Measurements from ENCODE around the gene FAM78A.

FAM78A gene

GRCh38 chr9:131233556-131233955 lies 42.8 kb downstream of the FAM78A start:
- TF ChIP-seq, protein P1, sequence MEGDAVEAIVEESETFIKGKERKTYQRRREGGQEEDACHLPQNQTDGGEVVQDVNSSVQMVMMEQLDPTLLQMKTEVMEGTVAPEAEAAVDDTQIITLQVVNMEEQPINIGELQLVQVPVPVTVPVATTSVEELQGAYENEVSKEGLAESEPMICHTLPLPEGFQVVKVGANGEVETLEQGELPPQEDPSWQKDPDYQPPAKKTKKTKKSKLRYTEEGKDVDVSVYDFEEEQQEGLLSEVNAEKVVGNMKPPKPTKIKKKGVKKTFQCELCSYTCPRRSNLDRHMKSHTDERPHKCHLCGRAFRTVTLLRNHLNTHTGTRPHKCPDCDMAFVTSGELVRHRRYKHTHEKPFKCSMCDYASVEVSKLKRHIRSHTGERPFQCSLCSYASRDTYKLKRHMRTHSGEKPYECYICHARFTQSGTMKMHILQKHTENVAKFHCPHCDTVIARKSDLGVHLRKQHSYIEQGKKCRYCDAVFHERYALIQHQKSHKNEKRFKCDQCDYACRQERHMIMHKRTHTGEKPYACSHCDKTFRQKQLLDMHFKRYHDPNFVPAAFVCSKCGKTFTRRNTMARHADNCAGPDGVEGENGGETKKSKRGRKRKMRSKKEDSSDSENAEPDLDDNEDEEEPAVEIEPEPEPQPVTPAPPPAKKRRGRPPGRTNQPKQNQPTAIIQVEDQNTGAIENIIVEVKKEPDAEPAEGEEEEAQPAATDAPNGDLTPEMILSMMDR (IDR thresholded peaks at IDR 0.05; ENCODE audit: low read depth, low read length) = no peak
- no peak for DNase-seq (ENCODE audit: extremely low read depth, low read depth)

DNA sequence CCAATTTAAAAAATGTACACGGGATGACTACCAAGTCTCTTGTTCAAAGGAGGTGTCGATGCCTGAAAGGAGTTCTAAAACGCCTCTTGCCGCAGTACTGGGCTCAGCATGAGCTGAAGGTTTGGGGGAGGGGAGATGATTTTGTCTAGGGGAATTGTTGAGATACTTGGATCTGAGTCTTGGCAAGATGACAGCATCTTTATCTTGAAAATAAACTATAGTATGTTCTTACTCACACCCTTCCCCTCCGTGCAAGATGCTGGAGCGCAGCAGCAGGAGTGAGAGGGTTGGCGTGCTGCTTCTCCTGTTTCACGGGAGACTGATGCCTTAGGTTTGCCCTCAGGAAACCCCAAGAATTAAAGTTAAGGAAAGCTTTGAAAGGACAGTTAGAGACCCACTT lies 47.3 kb downstream of the FAM78A start:
- TF ChIP-seq, protein P1 (IDR thresholded peaks at IDR 0.05; ENCODE audit: low read depth, low read length) = no peak
- no peak for DNase-seq (ENCODE audit: extremely low read depth, low read depth)

GRCh38 chr9:131227959-131228460 lies 48.3 kb downstream of the FAM78A start:
- TF ChIP-seq, protein P1 (IDR thresholded peaks at IDR 0.05; ENCODE audit: low read depth, low read length) = no peak
- DNase-seq (ENCODE audit: extremely low read depth, low read depth) = no peak

DNA sequence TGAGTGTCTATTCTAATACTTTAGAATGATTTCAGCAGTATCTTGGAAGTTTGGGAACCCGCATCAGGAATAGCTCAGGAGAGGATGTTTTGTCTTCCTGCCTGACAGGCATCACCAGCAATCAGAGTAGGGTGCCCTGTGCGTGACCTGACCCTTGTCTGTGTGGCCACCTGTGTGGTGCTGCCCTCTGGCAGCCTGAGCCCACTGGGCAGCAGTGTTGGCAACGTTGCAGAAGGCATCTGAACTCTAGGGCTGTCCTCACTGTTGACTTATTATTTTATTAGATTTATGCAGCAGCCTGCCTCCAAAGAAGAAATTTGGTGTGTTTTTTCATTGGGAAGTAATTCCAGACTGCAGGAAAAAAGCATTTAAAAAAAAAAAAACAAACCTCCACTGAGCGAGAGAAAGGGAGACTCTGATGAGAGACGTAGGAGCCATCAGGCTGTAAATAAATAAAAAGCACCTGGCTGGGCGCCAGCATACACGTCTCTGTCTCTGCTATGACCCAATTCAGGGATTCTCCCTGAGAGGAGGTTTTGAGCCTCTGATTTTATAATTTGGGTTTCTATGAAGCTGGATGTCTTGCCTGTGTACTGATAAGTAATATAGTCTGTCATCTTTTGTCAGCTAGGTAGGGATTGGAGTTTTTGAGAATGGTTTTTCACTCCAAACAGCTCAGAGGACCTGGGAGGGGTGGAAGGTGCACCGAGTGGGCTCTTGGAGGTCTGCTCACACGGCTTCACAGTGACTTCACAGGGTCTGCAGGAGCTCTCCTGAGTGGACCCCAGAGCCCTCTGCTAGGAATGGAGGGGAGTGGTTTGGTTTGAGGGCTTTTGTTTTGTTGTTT lies 49.0 kb downstream of the FAM78A start:
- TF ChIP-seq, protein P1 (IDR thresholded peaks at IDR 0.05; ENCODE audit: low read depth, low read length) = no peak
- no peak for DNase-seq (ENCODE audit: extremely low read depth, low read depth)

DNA sequence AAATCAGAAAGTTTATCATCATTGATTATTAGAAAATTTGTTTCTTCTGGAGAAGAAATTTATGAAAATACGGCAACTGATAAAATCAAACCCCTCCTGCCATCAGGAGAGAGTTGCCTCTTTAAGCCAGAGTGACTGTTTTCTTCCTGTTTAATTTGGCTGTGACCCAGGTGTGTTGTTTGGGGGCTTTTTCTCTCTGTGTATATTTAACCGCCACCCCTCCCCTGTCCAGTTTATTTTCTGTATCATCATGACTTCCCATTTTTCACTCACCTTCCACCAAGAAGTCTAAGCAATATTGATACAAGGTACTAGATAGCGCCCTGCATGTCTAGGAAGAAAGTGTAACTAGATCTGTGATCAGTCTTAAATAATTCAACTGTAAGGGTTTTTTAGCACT lies 50.1 kb downstream of the FAM78A start:
- TF ChIP-seq, protein P1 (IDR thresholded peaks at IDR 0.05; ENCODE audit: low read depth, low read length) = no peak
- DNase-seq (ENCODE audit: extremely low read depth, low read depth) = no peak

GRCh38 chr9:131222460-131222859 lies 53.9 kb downstream of the FAM78A start:
- TF ChIP-seq, protein P1 (IDR thresholded peaks at IDR 0.05; ENCODE audit: low read depth, low read length) = no peak
- no peak for DNase-seq (ENCODE audit: extremely low read depth, low read depth)

DNA sequence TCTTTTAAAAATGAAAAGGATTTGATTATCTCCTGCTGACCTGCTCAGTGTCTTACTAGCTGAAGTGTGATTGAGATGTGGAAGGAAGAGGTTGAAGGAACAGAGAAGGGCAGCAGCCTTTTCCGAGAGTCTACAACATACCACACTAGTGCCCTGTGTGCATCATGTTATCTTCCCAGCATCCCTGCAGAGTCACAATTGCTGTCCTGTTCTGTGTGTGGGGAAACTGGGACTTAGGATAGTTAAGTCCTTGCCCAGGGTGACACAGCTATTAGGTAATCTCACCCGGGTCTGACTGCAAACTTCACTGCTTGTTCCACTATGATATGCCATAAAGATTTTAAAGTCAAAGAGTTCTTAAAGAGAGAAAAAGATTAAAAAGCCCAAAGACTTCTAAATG lies 55.8 kb downstream of the FAM78A start:
- TF ChIP-seq, protein P1 (IDR thresholded peaks at IDR 0.05; ENCODE audit: low read depth, low read length) = no peak
- DNase-seq (ENCODE audit: extremely low read depth, low read depth) = no peak

Data from AG09319 (cell line).